Stimulated activated naive CD8-positive, alpha-beta T cell treated with anti-CD3 and anti-CD28 coated beads, Interleukin-15, Interleukin-2, amounts not matched to agents 100 U/mL and 50 U/mL, for 24 hours (primary cell): ENCODE results near the gene MATCAP1.

ENCODE experiments used
- ATAC-seq: fragments of 150-1000 bp; cut with Tn5 transposase; one replicate; pipeline ENCODE4 v1.10.0; 2021
- DNase-seq: peaks from one replicate; pipeline ENCODE4 v3.0.0; 2021

The MATCAP1 gene

DNA sequence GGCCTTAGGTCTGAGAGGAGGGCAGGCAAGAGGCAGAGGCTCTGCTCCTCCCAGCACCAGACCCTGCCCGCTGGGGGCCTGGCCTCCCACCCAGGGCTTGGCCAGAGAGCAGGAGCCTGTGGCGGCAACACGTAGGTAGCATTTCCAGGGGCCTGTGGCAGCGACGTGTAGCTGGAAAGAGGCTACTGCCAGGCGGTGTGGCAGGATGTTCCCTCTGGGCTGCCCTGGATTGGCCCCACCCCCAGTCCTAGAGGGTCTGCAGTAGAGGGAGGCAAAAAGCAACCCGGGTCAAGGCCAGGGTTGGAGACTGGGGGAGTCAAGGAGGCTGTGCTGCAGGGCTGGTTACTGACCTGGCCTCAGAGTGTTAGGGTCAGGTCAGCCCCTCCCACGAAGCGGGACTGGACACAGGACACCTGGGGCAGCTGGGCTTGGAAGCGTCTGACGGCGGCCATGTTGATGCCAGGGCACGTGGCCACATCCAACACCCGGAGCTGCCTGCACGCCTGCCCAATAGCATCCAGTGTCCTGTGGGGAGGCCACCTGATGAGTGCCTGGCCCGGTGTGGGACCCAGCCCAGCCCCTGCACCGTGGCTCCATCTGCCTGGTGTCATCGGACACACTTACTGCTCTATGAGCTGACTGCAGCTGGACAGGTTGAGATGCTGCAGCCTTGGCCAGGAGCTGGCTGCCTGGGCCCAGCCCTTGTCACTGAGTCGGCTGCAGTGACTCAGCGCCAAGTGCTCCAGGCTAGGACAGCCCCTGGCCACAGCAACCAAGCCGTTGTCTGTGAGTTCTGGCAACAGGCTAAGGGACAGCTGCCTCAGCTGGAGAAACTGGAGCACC lies 23.7 kb upstream of the MATCAP1 start:
- ATAC-seq (no peak), DNase-seq (no peak)

DNA sequence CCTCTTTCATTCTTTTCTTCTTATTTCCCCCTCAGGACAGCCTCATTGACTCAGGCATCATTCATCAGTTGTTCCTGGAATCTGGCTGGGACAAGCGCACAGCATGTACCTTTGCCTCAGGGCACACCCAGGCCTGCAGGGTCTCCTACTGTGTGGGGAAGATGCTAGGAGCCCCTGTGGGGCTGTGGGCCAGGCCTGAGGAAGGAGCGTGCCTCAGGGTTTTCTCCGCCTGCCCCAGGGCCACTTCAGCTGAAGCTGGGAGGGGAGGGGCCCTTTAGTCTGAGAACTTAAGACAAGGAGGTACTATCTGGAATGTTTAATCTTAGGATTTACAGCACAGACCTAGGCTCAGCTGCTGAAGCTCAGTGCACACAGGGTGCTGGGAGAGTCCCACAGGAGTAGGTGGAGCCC lies 23.1 kb upstream of the MATCAP1 start:
- DNase-seq, result no peak
- ATAC-seq, result no peak

- no peak for DNase-seq
- ATAC-seq, result no peak
Measured at GRCh38 chr16:67206129-67206837, 22.5 kb upstream of the MATCAP1 start.

DNA sequence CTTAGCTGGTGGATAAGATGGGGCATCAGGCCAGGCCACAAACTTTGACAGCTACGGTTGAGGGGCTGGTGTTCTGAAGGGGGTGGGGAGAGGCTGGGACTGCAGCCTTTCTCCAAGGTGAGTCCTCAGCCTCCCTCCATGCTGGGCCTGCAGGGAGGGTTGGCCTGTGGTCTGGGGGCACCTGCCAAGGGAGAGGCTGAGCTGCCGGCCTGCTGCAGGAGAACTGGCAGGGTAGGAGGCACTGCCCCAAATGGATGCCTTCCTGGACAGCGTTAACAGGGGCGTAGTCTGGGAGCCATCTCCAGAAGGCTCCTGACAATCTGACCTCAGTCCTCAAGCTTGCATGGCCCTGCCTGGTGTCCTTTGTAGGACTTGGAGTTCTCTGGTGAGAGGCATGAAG lies 20.3 kb upstream of the MATCAP1 start:
- ATAC-seq, result no peak
- DNase-seq, result no peak

DNA sequence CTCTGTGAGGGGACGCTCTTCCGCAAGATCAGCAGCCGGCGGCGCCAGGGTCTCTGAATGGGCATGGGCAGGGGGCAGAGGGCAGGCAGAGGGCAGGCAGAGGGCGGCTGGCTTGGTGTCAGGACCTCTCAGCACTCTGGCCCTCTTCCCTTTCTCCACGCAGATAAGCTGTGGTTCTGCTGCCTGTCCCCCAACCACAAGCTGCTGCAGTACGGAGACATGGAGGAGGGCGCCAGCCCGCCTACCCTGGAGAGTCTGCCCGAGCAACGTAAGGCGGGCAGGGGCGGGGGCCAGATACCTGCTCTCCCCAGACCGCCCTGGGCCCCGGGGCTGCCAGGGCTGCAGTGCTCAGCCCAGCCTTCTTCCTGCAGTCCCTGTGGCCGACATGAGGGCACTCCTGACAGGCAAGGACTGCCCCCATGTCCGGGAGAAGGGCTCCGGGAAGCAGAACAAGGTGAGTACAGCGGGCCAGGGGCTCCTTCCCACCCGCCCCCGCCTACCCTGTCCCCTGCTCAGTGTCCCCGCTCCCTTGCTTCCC lies 19.3 kb upstream of the MATCAP1 start:
- ATAC-seq (no peak), DNase-seq (no peak)

- ATAC-seq (no peak), DNase-seq (no peak)
Measured at GRCh38 chr16:67202426-67202825, 18.7 kb upstream of the MATCAP1 start.

DNA sequence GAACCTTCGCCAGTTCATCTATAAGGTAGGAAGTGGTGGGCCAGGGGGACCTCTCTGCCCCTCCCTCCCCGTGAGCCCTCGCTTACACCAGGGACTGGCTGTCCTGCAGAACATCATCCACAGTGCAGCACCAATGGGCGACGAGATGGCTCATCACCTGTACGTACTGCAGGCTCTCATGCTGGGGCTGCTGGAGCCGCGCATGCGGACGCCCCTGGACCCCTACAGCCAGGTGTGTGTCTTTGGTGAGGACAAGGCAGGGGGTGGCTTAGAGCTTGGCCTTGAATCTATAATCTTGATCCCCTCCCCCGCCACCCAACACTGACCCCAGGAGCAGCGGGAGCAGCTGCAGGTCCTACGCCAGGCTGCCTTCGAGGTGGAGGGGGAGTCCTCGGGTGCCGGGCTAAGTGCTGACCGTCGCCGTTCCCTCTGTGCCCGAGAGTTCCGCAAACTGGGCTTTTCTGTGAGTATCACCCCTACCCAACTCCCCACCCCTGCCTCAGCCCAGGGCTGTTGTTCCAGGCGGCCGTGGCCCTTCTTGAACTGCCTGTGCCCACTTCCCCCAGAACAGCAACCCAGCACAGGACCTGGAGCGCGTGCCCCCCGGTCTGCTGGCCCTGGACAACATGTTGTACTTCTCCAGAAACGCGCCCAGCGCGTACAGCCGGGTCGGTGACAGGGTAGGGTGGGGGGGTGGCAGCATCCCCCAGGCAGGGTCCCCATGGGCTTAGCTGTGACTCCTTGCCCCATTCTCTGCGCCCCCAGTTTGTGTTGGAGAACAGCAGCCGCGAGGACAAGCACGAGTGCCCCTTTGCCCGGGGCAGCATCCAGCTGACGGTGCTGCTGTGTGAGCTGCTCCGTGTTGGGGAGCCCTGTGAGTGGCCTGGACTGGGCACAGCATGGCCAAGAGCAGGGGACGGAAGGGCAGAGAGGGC lies 17.9 kb upstream of the MATCAP1 start:
- ATAC-seq, result no peak
- DNase-seq, result no peak

- ATAC-seq, result no peak
Measured at GRCh38 chr16:67200491-67200890, 16.7 kb upstream of the MATCAP1 start.

GRCh38 chr16:67199808-67200198 lies 16.0 kb upstream of the MATCAP1 start:
- DNase-seq (no peak), ATAC-seq (no peak)

More at GRCh38 chr16:67200491-67200890, 16.7 kb upstream of the MATCAP1 start:
- no peak for DNase-seq

- no peak for DNase-seq
Measured at GRCh38 chr16:67199011-67199807, 15.4 kb upstream of the MATCAP1 start, which contains the start of gene ELMO3. Gene ELMO3 (plus strand): TSS chr16:67199131. CDS start chr16:67199327, 196 bp downstream.

GRCh38 chr16:67198238-67198734 lies 14.5 kb upstream of the MATCAP1 start:
- no peak for DNase-seq
- ATAC-seq, result peak; percentile 34

More at GRCh38 chr16:67199011-67199807, 15.4 kb upstream of the MATCAP1 start, which contains the start of gene ELMO3:
- peak; percentile 20 for ATAC-seq

GRCh38 chr16:67197704-67198103 lies 13.9 kb upstream of the MATCAP1 start:
- no peak for ATAC-seq
- no peak for DNase-seq

GRCh38 chr16:67196881-67197280 lies 13.1 kb upstream of the MATCAP1 start:
- DNase-seq (no peak), ATAC-seq (no peak)

GRCh38 chr16:67195676-67196075 lies 11.9 kb upstream of the MATCAP1 start:
- ATAC-seq (no peak), DNase-seq (no peak)

DNA sequence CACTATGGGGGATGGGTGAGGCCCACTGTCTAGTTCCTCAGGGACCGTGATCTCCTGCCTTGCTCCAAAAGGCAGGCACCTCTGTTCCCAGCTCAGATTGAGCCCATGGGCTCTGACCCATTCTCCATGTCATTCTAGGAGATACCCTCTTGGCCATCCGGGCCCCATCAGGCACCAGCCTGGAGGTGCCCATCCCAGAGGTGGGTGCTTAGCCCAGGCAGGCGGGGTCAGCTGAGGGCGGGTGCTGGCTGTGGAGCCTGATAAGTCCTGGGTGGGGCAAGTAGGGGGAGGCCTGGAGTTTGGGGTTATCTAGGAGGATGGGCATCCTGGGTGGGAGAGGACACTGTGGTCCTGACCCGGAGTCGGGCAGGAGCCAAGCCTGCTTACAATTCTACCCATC lies 10.5 kb upstream of the MATCAP1 start:
- DNase-seq (no peak), ATAC-seq (no peak)

DNA sequence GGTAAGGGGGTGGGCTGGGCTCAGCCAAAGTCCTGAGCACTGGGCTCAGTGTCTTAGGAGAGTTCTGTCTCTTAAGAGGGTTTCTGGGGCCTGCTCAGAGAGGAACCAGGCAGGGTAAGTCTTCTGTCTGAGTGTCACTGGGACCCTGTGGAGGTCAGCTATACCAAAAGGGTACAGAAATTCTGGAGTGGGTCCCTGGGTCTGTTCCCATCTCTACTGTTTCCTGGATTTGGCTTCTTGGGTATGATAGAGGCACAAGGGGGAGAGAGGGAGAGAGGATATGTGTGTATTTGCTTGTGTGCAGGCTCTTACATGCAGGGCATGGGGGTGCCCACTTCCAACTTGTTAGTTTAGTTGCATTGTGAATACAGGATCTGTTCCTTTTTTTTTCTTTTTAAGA lies 9.8 kb upstream of the MATCAP1 start:
- DNase-seq, result no peak
- ATAC-seq, result no peak

DNA sequence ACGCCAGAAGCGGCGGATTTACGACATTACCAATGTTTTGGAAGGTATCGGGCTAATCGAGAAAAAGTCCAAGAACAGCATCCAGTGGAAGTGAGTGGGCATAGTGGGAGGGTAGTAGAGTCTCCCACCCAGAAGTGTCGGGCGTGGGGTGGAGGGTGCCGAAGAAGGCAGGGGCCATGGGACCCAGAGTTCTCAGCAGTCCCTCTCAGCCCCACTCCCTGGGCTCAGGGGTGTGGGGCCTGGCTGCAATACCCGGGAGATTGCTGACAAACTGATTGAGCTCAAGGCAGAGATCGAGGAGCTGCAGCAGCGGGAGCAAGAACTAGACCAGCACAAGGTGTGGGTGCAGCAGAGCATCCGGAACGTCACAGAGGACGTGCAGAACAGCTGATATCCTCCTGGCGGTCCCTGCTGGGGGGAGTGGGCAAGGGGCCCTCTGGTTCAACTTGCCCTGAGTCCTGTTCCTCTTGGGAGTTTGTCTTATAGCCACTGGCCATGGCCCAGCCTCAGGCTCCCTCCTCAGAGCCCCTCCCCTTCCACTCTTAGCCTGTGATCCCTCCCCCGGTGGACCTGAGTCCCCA lies 9.1 kb upstream of the MATCAP1 start:
- no peak for DNase-seq
- no peak for ATAC-seq

DNA sequence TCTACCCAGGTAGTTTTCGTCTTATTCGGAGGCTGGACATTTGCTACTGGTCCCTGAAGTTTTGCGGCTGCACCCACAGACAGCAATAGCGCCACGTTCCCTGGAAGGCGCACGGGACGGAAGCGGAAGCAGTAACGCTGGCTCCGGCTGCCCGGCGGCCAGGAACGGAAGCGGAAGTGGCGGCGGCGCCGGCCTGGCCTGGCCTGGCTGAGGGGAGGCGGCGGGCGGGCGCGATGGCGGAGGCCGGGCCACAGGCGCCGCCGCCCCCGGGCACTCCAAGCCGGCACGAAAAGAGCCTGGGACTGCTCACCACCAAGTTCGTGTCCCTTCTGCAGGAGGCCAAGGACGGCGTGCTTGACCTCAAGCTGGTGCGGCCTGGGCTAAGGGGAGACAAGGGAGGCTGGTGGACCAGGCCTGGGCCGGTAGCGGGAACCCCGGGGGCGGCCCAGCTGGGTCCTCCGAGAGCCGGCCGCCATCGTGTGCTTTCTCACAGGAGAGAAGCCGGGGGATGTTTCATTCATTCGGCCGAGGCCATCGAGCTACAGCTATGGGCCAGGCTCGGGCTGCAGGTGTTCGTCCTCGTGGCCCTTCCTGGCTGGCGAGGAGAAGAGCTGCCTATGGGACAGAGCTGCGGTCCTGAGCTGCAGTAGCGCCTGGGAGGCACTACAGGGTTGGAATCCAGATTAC lies 8.4 kb upstream of the MATCAP1 start, which contains the start of gene E2F4:
TSS of gene E2F4 (plus strand) at position 161 of the 687 bp plus-strand sequence. CDS start at position 234, 73 bp downstream.
- ATAC-seq, result peak; percentile 99
- peak; percentile 92 for DNase-seq

DNA sequence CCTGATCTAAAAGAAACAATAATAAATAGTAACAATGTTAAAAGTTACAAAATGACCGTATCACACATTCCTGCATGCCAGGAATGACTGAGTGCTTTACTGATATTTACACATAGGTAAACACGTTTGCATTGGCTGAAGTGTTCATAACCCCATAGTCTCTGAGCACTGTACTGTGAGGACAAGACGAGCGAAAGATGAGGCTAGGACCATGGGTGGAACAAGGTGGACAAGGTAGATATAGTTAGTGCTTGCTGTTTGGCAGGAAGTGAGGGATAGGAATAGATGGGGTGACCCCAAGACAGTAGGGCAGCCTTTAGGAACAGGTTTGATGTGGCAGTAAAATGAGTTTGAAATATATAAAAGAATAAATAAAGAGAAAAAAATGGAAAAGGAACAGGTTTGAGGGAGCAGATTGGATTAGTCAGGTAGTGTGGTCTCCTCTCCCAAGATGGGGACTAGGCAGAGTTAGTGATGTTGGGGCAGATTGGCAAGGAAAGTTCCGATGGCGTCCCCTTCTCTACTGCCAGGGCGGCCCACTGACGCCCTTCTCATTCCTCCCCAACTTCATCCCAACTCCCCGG lies 7.7 kb upstream of the MATCAP1 start:
- ATAC-seq (no peak), DNase-seq (no peak)
